Glomerular visceral epithelial cell (primary cell): ENCODE measurements around the gene ABHD1.

ENCODE experiments used
- DNase-seq: peaks from one replicate; pipeline ENCODE4 v3.0.0-alpha.2; 2016; ENCODE audit errors: extremely low spot score

The ABHD1 gene

GRCh38 chr2:27086724-27087593, 36.7 kb upstream of the ABHD1 start, which contains the start of gene KHK:
KHK (plus strand) TSS chr2:27086772; CDS start chr2:27087260, 488 bp downstream.
- no peak for DNase-seq

GRCh38 chr2:27087823-27088410, 35.7 kb upstream of the ABHD1 start:
- DNase-seq = no peak

- DNase-seq = no peak
These were observed 35.0 kb upstream of the ABHD1 start for GRCh38 chr2:27088634-27089033.

DNA sequence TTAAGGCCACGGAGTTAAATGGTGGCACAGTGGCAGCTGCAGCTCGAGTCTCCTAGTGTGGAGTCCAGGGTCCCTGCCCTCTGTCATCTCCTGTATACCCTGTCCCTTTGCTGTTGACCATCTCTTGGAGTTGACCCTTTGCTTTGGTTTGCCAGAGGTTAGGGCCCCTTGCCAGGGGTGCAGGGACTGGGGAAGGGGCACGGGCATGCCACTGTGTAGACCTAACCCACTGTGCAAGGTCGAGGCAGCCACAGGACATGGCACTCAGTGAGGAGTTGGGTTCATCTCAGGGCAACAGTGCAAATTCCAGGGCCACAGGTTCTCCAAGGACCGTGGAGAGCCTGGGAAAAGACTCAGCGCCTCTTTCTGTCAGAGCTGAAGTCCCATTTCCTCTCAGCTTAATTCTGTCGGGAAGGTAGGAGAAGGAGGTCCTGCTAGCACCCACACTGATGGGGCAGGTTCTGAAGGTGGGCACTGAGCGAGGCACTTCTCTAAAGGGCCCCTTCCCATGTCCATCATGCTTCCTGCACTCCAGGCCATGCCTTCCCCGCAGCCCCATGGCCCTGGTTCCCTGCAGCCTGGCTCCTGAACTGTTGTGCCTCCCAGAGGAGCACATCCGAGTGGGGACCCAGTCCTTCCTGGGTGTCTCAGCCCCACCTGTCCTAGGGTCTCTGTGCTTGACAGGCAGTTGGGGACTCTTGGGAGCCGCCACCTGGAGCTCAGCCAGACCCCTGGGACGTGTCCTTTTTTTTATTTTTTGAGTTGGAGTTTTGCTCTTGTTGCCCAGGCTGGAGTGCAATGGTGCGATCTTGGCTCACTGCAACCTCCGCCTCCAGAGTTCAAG, 34.3 kb upstream of the ABHD1 start:
- no peak for DNase-seq

GRCh38 chr2:27091746-27092695, 31.6 kb upstream of the ABHD1 start:
- DNase-seq = no peak

- DNase-seq = no peak
These were observed 30.8 kb upstream of the ABHD1 start for GRCh38 chr2:27092696-27093429.

DNA sequence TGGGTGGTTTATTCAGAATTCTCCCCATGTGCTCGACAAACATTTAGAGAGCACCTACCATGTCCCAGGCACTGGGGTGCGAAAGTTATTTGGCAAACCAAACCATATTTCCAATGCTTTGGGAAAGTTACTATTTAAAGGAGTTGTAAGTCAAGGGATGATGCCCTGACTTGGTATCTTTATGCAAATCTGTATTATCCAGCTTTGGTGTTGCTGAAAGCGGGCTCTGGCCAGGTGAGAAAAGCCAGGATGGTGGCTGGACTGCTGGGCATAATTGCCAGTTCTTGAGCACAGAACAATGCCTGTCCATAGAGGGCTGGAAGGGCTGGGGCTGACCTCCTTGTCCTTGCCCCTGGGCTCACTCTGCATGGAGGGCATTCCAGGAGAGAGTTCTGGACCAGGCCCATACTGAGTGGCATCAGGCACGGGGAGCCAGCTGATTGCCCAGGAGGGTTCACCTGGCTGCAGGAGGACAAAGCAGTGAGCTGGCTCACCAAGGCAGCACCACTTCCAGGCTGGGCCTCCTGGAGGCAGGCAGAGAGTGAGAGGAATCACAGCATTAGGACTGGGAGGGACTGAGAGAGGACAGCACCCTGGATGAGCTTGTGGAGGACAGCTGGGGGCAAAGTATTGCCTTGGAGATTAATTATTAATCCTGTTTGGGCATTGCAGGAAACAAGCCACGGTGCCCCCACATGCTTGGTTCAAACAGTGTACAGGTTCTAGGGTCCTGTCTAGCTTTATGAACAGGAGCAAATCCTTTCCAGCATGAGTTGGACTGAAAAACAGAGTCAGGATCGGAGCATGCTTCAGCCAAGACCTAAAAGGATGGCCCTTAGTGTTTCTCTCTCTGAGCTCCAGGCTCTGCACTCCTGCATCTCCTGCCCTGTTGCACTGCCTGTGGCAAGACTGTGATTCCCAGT, 29.9 kb upstream of the ABHD1 start:
- DNase-seq = no peak

- DNase-seq = no peak
These were observed 29.1 kb upstream of the ABHD1 start for GRCh38 chr2:27094353-27094984.

GRCh38 chr2:27095427-27095744, 28.2 kb upstream of the ABHD1 start:
- no peak for DNase-seq

- no peak for DNase-seq
These were observed 27.6 kb upstream of the ABHD1 start for GRCh38 chr2:27095745-27096651.

DNA sequence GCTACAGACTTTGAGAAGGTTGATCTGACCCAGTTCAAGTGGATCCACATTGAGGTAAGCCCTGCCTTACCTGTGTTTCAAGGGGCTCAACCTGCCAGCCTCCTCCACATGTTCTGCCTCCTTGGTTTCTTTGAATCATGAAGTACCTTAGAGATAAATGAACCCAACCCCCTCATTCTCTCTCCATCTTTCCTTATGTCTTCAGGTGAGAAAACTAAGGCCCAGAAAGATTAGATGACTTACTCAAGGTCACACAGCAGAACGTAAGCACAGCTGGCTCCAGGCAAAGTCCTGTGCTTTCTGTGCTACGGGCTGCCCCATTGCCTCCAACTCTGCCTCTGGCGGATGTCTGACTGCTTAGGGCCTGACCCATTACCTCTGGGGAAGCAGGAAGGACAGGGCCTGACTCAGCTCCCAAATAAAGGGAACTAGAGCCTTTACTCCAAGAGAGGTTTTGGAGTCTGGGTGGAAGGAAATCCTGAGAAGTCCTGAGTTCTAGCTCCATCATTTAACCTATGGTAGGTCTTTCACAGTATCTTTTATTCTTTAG, 26.8 kb upstream of the ABHD1 start:
- DNase-seq = no peak

- DNase-seq = no peak
These were observed 26.3 kb upstream of the ABHD1 start for GRCh38 chr2:27097341-27097740.

DNA sequence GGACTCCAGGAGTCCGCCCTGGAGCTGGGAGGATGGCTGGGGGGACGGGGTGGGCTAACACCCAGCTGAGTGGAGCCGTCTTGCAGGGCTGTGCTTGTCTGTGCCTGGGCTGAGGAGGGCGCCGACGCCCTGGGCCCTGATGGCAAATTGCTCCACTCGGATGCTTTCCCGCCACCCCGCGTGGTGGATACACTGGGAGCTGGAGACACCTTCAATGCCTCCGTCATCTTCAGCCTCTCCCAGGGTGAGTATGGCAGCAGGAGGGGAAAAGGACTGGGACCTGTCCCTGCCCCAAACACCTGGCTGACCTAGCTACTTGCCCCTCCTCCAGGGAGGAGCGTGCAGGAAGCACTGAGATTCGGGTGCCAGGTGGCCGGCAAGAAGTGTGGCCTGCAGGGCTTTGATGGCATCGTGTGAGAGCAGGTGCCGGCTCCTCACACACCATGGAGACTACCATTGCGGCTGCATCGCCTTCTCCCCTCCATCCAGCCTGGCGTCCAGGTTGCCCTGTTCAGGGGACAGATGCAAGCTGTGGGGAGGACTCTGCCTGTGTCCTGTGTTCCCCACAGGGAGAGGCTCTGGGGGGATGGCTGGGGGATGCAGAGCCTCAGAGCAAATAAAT, 24.2 kb upstream of the ABHD1 start:
- DNase-seq = no peak

GRCh38 chr2:27100036-27100435, 23.6 kb upstream of the ABHD1 start:
- no peak for DNase-seq

GRCh38 chr2:27102329-27102728, 21.3 kb upstream of the ABHD1 start:
- DNase-seq = no peak

DNA sequence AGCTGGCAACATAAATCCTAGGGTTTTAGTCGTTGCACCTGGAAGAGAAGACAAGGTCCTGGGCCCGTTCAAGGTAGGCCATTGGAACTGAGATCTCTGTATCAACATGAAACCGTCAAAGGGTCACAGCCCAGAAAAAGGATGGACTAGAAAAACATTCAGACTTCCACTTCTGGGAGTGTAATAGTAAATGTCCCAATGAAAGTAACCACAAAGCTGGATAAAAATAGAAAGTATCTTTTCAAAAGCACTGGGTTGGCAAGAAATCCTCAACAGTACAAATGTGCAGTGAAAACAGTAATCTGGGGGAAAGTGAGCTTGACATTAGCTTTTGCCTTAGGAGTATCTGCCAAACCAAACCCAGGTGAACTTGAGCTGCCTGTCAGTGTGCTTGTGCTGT, 17.6 kb upstream of the ABHD1 start:
- no peak for DNase-seq

DNA sequence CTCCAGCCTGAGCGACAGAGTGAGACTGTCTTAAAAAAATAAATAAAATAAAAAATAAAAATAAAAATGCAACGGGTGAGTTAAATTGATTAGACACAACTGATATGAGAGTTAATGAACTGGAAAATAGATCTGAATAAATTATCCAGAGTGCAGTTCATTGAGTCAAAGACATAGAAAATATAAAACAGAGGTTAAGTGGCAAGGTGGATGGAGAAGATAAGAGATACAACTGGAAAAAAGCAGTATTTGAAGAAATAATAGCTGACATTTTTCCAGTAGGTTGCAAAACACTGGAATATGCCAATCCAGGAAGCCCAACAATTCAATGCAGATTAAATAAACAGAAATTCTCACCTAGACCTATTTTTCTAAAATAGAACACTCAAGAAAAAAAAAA, 15.4 kb upstream of the ABHD1 start:
- no peak for DNase-seq
